Panc1 (cell line): Measurements from ENCODE around the gene LRP1B.

Experiments
- CTCF ChIP-seq: fragments of 450-650 bp; IDR thresholded peaks from 2 replicates; pipeline ENCODE4 v1.5.1; 2017; ENCODE audit warnings: mild to moderate bottlenecking
- REST ChIP-seq, 2 experiments: IDR thresholded peaks; 2 replicates each; pipeline ENCODE4 v1.6.1; 2011 to 2012; ENCODE audit warnings: low read depth in 2 of 2, control low read depth in 1 of 2, low read length in 1 of 2, mild to moderate bottlenecking in 1 of 2, moderate library complexity in 1 of 2; ENCODE audit not compliant: insufficient read depth in 1 of 2
- SIN3A ChIP-seq: IDR thresholded peaks from 2 replicates; pipeline ENCODE4 v1.6.1; 2012; ENCODE audit warnings: low read depth, mild to moderate bottlenecking, low read length, moderate library complexity, borderline replicate concordance; ENCODE audit not compliant: insufficient read depth
- TCF7L2 ChIP-seq: IDR thresholded peaks from 2 replicates; pipeline ENCODE4 v1.6.1; 2011; ENCODE audit warnings: mild to moderate bottlenecking, low read depth, low read length, inconsistent platforms

GRCh38 chr2:140200764-140201163 is 1930.1 kb downstream of the LRP1B start:
- TF ChIP-seq CTCF: no peak
- TF ChIP-seq REST (IDR thresholded peaks at IDR 0.05; ENCODE audit: insufficient read depth in 1 of 2, low read depth in 2 of 2, low read length in 1 of 2): no peak
- no peak for TF ChIP-seq SIN3A
- TF ChIP-seq TCF7L2: no peak
